HepG2 (cell line): ENCODE results near the gene HNRNPC. TPM values are rescaled to one million over a fixed set of nuclear protein-coding genes. Genes with fewer than 3 reads are reported as not detected.

Source experiments
- AGO2 ChIP-seq: fragments of 200-400 bp; formaldehyde crosslinking; optimal IDR thresholded peaks from 2 replicates; pipeline ENCODE3; 2017; ENCODE audit warnings: mild to moderate bottlenecking, low read depth, low read length, moderate library complexity
- ATF5 ChIP-seq: sonication (generic); formaldehyde crosslinking; IDR thresholded peaks from 2 replicates; pipeline ENCODE4 v1.4.0; 2020; ENCODE audit warnings: mild to moderate bottlenecking, low read depth, missing genetic modification reagents
- ATF7-NPFF ChIP-seq: sonication (generic); formaldehyde crosslinking; IDR thresholded peaks from 2 replicates; pipeline ENCODE4 v1.8.1; 2023; ENCODE audit warnings: mild to moderate bottlenecking, low read depth, missing genetic modification reagents, moderate library complexity
- CCDC6 ChIP-seq: sonication (generic); formaldehyde crosslinking; IDR thresholded peaks from 2 replicates; pipeline ENCODE4 v1.8.1; 2022; ENCODE audit warnings: mild to moderate bottlenecking, missing genetic modification reagents, moderate library complexity
- HNRNPK ChIP-seq: fragments of 200-400 bp; formaldehyde crosslinking; IDR thresholded peaks from 2 replicates; pipeline ENCODE4 v1.6.1; 2018; ENCODE audit warnings: low read length, low read depth, moderate library complexity, mild to moderate bottlenecking; ENCODE audit not compliant: poor library complexity, severe bottlenecking
- HOXA3 ChIP-seq: sonication (generic); formaldehyde crosslinking; IDR thresholded peaks from 2 replicates; pipeline ENCODE4 v1.5.0; 2020; ENCODE audit warnings: missing genetic modification reagents
- IKZF4 ChIP-seq: sonication (generic); formaldehyde crosslinking; IDR thresholded peaks from 2 replicates; pipeline ENCODE4 v1.5.1; 2020; ENCODE audit warnings: borderline replicate concordance, mild to moderate bottlenecking, low read depth, missing genetic modification reagents; ENCODE audit errors: not compliant biosample characterization
- ISL2 ChIP-seq: sonication (generic); formaldehyde crosslinking; IDR thresholded peaks from 2 replicates; pipeline ENCODE4 v1.5.0; 2020; ENCODE audit warnings: missing genetic modification reagents
- KDM5B ChIP-seq: sonication (generic); formaldehyde crosslinking; IDR thresholded peaks from 2 replicates; pipeline ENCODE4 v1.4.0; 2020; ENCODE audit warnings: missing genetic modification reagents, mild to moderate bottlenecking, borderline replicate concordance
- MTERF4 ChIP-seq: sonication (generic); formaldehyde crosslinking; IDR thresholded peaks from 2 replicates; pipeline ENCODE4 v1.8.0; 2023; ENCODE audit warnings: mild to moderate bottlenecking, missing genetic modification reagents
- MTF1 ChIP-seq: sonication (generic); formaldehyde crosslinking; IDR thresholded peaks from 2 replicates; pipeline ENCODE4 v1.5.0; 2020; ENCODE audit warnings: missing genetic modification reagents
- NR2F1 ChIP-seq, 2 experiments: fragments of 450-650 bp in 1 of 2; formaldehyde crosslinking in 1 of 2; IDR thresholded peaks; 2 replicates each; pipeline versions ENCODE4 v1.5.0 to v1.6.1; 2016 to 2020; ENCODE audit warnings: mild to moderate bottlenecking in 1 of 2, missing compliant biosample characterization in 1 of 2, missing genetic modification reagents in 1 of 2, moderate library complexity in 1 of 2
- PRDM10 ChIP-seq: sonication (generic); formaldehyde crosslinking; IDR thresholded peaks from 2 replicates; pipeline ENCODE4 v1.4.0; 2020; ENCODE audit warnings: low read depth, missing genetic modification reagents
- TAF1 ChIP-seq: sonication (generic); formaldehyde crosslinking; IDR thresholded peaks from 2 replicates; pipeline ENCODE4 v1.4.0; 2020; ENCODE audit warnings: missing genetic modification reagents
- ZBTB8A ChIP-seq: sonication (generic); formaldehyde crosslinking; IDR thresholded peaks from 2 replicates; pipeline ENCODE4 v1.4.0; 2020; ENCODE audit warnings: mild to moderate bottlenecking, low read depth, missing genetic modification reagents, borderline replicate concordance
- ZFP1 ChIP-seq: IDR thresholded peaks from 2 replicates; pipeline ENCODE4 v1.6.1; 2016
- ZNF225 ChIP-seq: sonication (generic); formaldehyde crosslinking; IDR thresholded peaks from 2 replicates; pipeline ENCODE4 v1.4.0; 2020; ENCODE audit warnings: mild to moderate bottlenecking, missing genetic modification reagents
- ZNF3 ChIP-seq: IDR thresholded peaks from 2 replicates; pipeline ENCODE4 v1.7.0; 2017; ENCODE audit warnings: inconsistent platforms
- ZNF331 ChIP-seq: sonication (generic); formaldehyde crosslinking; IDR thresholded peaks from 2 replicates; pipeline ENCODE4 v1.4.0; 2020; ENCODE audit warnings: missing genetic modification reagents
- ZNF432 ChIP-seq: sonication (generic); formaldehyde crosslinking; IDR thresholded peaks from 2 replicates; pipeline ENCODE4 v1.5.0; 2020; ENCODE audit warnings: missing genetic modification reagents, mild to moderate bottlenecking, borderline replicate concordance
- ZNF816 ChIP-seq: sonication (generic); formaldehyde crosslinking; IDR thresholded peaks from 2 replicates; pipeline ENCODE4 v1.8.0; 2022; ENCODE audit warnings: missing genetic modification reagents, mild to moderate bottlenecking, borderline replicate concordance
- polyA plus RNA-seq, 8 experiments: library from polyadenylated mRNA; depleted of rRNA in 3 of 8; stranded (reverse) in 7 of 8; unstranded in 1 of 8; fragments of >200 nt; fragmentation: Illumina TruSeq in 4 of 8; extraction: Trizol in 4 of 8; gene quantifications; 2 replicates each; pipeline versions ENCODE4 v1.2.1 to v1.2.3, GENCODE V29; 2011 to 2016; ENCODE audit warnings: low read depth in 4 of 8, missing spikeins in 1 of 8, mixed read lengths in 1 of 8; ENCODE audit not compliant: insufficient read depth in 1 of 8
- total RNA-seq, 5 experiments: library from RNA; depleted of rRNA; stranded (reverse); fragments of >200 nt; fragmentation: Illumina TruSeq; extraction: Trizol; gene quantifications; 2 replicates each; pipeline ENCODE4 v1.2.3, GENCODE V29; 2016; ENCODE audit warnings: low read depth in 1 of 5
- TF ChIP-seq, protein P1 (sequence below), 2 experiments: sonication (generic) in 1 of 2; formaldehyde crosslinking in 1 of 2; IDR thresholded peaks; 2 replicates each; pipeline versions ENCODE4 v1.4.0 to v1.6.1; 2018 to 2020; ENCODE audit warnings: missing genetic modification reagents in 2 of 2, borderline replicate concordance in 1 of 2, low read depth in 1 of 2, mild to moderate bottlenecking in 1 of 2, missing biosample characterization in 1 of 2

The HNRNPC gene
- total and polyA plus RNA-seq, 2 of the 13 experiments (the other 11 are each of a cell fraction or from before 2014, with no cell fraction given): 628 to 1,099 TPM

DNA sequence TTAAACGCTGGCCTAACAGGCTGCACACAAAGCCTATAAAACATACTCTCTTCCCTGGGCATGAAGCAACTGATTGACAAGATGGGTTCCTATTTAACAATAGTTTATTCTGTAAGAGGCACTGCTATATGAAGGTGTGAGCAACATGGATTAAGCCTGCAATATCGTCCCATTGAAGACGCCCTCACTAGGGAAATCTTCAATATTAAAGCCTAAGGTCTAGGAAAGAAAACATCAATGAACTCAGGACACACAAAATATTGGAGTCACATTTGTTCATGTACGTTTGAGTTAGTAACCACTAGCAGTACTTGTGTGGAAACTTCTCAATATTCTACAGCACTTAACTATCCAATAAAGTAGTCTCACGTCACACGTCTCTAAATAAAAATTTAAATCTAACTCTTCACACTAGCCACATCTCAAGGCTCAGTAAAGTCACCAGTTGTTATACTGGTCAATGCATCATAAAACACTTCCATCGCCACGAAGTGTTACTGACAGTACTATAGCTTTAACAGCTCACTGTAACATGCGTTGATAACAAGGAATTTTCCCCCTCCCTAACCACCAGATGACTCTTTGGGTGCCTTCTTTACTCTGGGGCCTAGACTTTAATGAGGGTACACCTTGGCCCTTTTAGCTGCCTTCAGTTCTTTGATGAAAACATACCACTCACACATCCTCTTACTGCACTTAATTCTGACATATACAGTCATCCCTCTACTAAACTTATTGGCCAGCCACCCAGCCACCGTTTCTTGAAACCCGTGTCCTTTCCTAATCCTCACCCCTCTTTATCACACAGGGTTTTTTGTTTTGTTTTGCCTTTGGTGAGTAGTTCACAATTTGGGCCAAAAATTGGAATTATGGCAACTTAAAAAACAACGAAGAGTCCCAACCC is 63.3 kb downstream of the HNRNPC start (continued):
- no peak for TF ChIP-seq PRDM10
- TF ChIP-seq ZFP1 (CRISPR knock-in tag): no peak; the same call in 1 of the 2 replicates
- TF ChIP-seq ZNF3 (CRISPR knock-in tag): no peak
- no peak for TF ChIP-seq ZBTB8A (CRISPR knock-in tag)
- peak; percentile 78 for TF ChIP-seq AGO2
- no peak for TF ChIP-seq HOXA3 (CRISPR knock-in tag)
- TF ChIP-seq MTF1: no peak
- no peak for TF ChIP-seq ZNF432 (CRISPR knock-in tag)
- no peak for TF ChIP-seq ATF7-NPFF
- TF ChIP-seq HNRNPK: no peak
- no peak for TF ChIP-seq ISL2 (CRISPR knock-in tag)
- TF ChIP-seq, protein P1, sequence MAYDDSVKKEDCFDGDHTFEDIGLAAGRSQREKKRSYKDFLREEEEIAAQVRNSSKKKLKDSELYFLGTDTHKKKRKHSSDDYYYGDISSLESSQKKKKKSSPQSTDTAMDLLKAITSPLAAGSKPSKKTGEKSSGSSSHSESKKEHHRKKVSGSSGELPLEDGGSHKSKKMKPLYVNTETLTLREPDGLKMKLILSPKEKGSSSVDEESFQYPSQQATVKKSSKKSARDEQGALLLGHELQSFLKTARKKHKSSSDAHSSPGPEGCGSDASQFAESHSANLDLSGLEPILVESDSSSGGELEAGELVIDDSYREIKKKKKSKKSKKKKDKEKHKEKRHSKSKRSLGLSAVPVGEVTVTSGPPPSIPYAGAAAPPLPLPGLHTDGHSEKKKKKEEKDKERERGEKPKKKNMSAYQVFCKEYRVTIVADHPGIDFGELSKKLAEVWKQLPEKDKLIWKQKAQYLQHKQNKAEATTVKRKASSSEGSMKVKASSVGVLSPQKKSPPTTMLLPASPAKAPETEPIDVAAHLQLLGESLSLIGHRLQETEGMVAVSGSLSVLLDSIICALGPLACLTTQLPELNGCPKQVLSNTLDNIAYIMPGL (CRISPR knock-in tag; IDR thresholded peaks at IDR 0.05; ENCODE audit: borderline replicate concordance in 1 of 2, low read depth in 1 of 2): no peak
- TF ChIP-seq ZNF225 (CRISPR knock-in tag): no peak
- TF ChIP-seq MTERF4: no peak
- 0 out of 2 replicates have a peak, but pooled peaks have one; percentile 26 for TF ChIP-seq ZNF331
- TF ChIP-seq IKZF4 (CRISPR knock-in tag): no peak
- peak; percentile 51; the same call in 1 of the 2 replicates for TF ChIP-seq CCDC6
- no peak; the same call in 1 of the 2 replicates for TF ChIP-seq ZNF816 (CRISPR knock-in tag)
- no peak for TF ChIP-seq ATF5 (CRISPR knock-in tag)
- no peak for TF ChIP-seq KDM5B (CRISPR knock-in tag)
- no peak for TF ChIP-seq TAF1 (CRISPR knock-in tag)
- TF ChIP-seq NR2F1 (CRISPR knock-in tag; IDR thresholded peaks at IDR 0.05): no peak
